Trophoblast cell (in vitro differentiated cells and primary cell): ENCODE results near the gene IL1R1.

Experiments
- DNase-seq, 2 donors: peaks; one replicate each; pipeline ENCODE4 v3.0.0-alpha.2; 2016
- H2AFZ ChIP-seq: 2 replicates; pipeline ENCODE4 v1.6.1; 2013; ENCODE audit warnings: low read length, moderate library complexity, mild to moderate bottlenecking; ENCODE audit not compliant: insufficient read depth, poor library complexity
- H2AK5ac ChIP-seq: 2 replicates; pipeline ENCODE4 v1.6.1; 2013; ENCODE audit warnings: mild to moderate bottlenecking, low read length
- H2BK120ac ChIP-seq: 2 replicates; pipeline ENCODE4 v1.6.1; 2013; ENCODE audit warnings: low read length, mild to moderate bottlenecking, moderate library complexity; ENCODE audit not compliant: insufficient read depth, poor library complexity
- H2BK12ac ChIP-seq: 2 replicates; pipeline ENCODE4 v1.6.1; 2013; ENCODE audit warnings: mild to moderate bottlenecking, low read length, moderate library complexity
- H2BK5ac ChIP-seq: 2 replicates; pipeline ENCODE4 v1.6.1; 2013; ENCODE audit warnings: low read length, low read depth, moderate library complexity, mild to moderate bottlenecking; ENCODE audit not compliant: poor library complexity
- H3K14ac ChIP-seq: 2 replicates; pipeline ENCODE4 v1.6.1; 2013; ENCODE audit warnings: mild to moderate bottlenecking, low read length
- H3K18ac ChIP-seq: 2 replicates; pipeline ENCODE4 v1.6.1; 2013; ENCODE audit warnings: mild to moderate bottlenecking, low read length
- H3K23ac ChIP-seq: 2 replicates; pipeline ENCODE4 v1.6.1; 2013; ENCODE audit warnings: low read length
- H3K27ac ChIP-seq: 2 replicates; pipeline ENCODE4 v1.5.1; 2013; ENCODE audit warnings: low read depth, mild to moderate bottlenecking, inconsistent platforms, low read length, moderate library complexity
- H3K27me3 ChIP-seq: 2 replicates; pipeline ENCODE4 v1.6.1; 2013; ENCODE audit warnings: inconsistent platforms, mild to moderate bottlenecking, low read length, moderate library complexity; ENCODE audit not compliant: insufficient read depth
- H3K36me3 ChIP-seq, 2 experiments: 1 replicate in 1 of 2; 2 replicates in 1 of 2; pipeline ENCODE4 v1.6.1; 2013; ENCODE audit warnings: low read length in 2 of 2, mild to moderate bottlenecking in 2 of 2, moderate library complexity in 1 of 2; ENCODE audit not compliant: insufficient read depth in 2 of 2, control insufficient read depth in 1 of 2
- H3K4ac ChIP-seq: 2 replicates; pipeline ENCODE4 v1.6.1; 2013; ENCODE audit warnings: low read depth, mild to moderate bottlenecking, low read length, moderate library complexity
- H3K4me1 ChIP-seq, 2 experiments: 1 replicate in 1 of 2; 2 replicates in 1 of 2; pipeline ENCODE4 v1.6.1; 2013; ENCODE audit warnings: low read length in 2 of 2, mild to moderate bottlenecking in 2 of 2, moderate library complexity in 1 of 2; ENCODE audit not compliant: insufficient read depth in 2 of 2, control insufficient read depth in 1 of 2
- H3K4me2 ChIP-seq: 2 replicates; pipeline ENCODE4 v1.6.1; 2013; ENCODE audit warnings: inconsistent platforms, mild to moderate bottlenecking, low read length, moderate library complexity
- H3K4me3 ChIP-seq: 2 replicates; pipeline ENCODE4 v1.5.1; 2013; ENCODE audit warnings: mild to moderate bottlenecking, low read depth, low read length, inconsistent platforms
- H3K79me1 ChIP-seq: one replicate; pipeline ENCODE4 v1.6.1; 2013; ENCODE audit warnings: low read length
- H3K79me2 ChIP-seq: 2 replicates; pipeline ENCODE4 v1.6.1; 2013; ENCODE audit warnings: low read length, mild to moderate bottlenecking; ENCODE audit not compliant: control insufficient read depth, insufficient read depth, poor library complexity
- H3K9ac ChIP-seq: 2 replicates; pipeline ENCODE4 v1.6.1; 2013; ENCODE audit warnings: mild to moderate bottlenecking, low read length
- H3K9me3 ChIP-seq: 2 replicates; pipeline ENCODE4 v1.6.1; 2013; ENCODE audit warnings: low read depth, mild to moderate bottlenecking, control low read depth, inconsistent platforms, low read length; ENCODE audit not compliant: insufficient read depth
- H4K12ac ChIP-seq: 2 replicates; pipeline ENCODE4 v1.6.1; 2013; ENCODE audit warnings: low read depth, mild to moderate bottlenecking, low read length, moderate library complexity
- H4K8ac ChIP-seq: 2 replicates; pipeline ENCODE4 v1.6.1; 2013; ENCODE audit warnings: low read depth, mild to moderate bottlenecking, low read length, moderate library complexity
- H4K91ac ChIP-seq: one replicate; pipeline ENCODE4 v1.6.1; 2013; ENCODE audit warnings: low read depth, mild to moderate bottlenecking, low read length, moderate library complexity
- WGBS: extraction: QIAGEN DNeasy Blood & Tissue Kit; methylation state at CpG from one replicate; pipeline ENCODE4 v1.1.7; 2013; ENCODE audit warnings: missing lambda C conversion rate; ENCODE audit not compliant: insufficient read length, insufficient coverage; ENCODE audit errors: extremely low coverage; 5-methylcytosine and 5-hydroxymethylcytosine counted together

The IL1R1 gene

GRCh38 chr2:102126660-102127059, 15.9 kb upstream of the IL1R1 start:
- H3K36me3 ChIP-seq = no peaks in the 10 kb centered on the region
- H3K27ac ChIP-seq = no peak overlapping the region
- no peak overlapping the region for H3K4me3 ChIP-seq
- no peaks in the 10 kb centered on the region for H3K9me3 ChIP-seq
- no peak overlapping the region for H2BK120ac ChIP-seq
- WGBS = no CpG with 5 or more reads among the region's 2 CpGs
- no peak overlapping the region for H3K18ac ChIP-seq
- no peak overlapping the region for H4K8ac ChIP-seq
- no peaks in the 10 kb centered on the region for H3K27me3 ChIP-seq
- H3K79me1 ChIP-seq = no peaks in the 10 kb centered on the region
- H2AK5ac ChIP-seq = no peak overlapping the region
- no peak overlapping the region for H3K23ac ChIP-seq
- H3K79me2 ChIP-seq = no peaks in the 10 kb centered on the region
- no peak overlapping the region for H3K9ac ChIP-seq
- no peak overlapping the region for H2BK5ac ChIP-seq
- no peak overlapping the region for H3K14ac ChIP-seq
- no peak overlapping the region for H3K4me2 ChIP-seq
- H2AFZ ChIP-seq = no peak overlapping the region
- H3K4me1 ChIP-seq = peaks cover 0 to 2% of the 10 kb centered on the region in 2 experiments
- H3K4ac ChIP-seq = no peak overlapping the region
- no peak overlapping the region for H4K91ac ChIP-seq
- no peak overlapping the region for H4K12ac ChIP-seq
- DNase-seq = peak in 1 of 2 donors; percentile 42
- H2BK12ac ChIP-seq = no peak overlapping the region

GRCh38 chr2:102129082-102129481, 13.5 kb upstream of the IL1R1 start:
- no peaks in the 10 kb centered on the region for H3K36me3 ChIP-seq
- no peak overlapping the region for H4K8ac ChIP-seq
- H3K9ac ChIP-seq = no peak overlapping the region
- H3K18ac ChIP-seq = no peak overlapping the region
- H3K4me2 ChIP-seq = no peak overlapping the region
- no peak overlapping the region for H2AK5ac ChIP-seq
- H3K23ac ChIP-seq = no peak overlapping the region
- no peak overlapping the region for H2BK120ac ChIP-seq
- H2BK5ac ChIP-seq = no peak overlapping the region
- peaks cover 0 to 2% of the 10 kb centered on the region in 2 experiments for H3K4me1 ChIP-seq
- H4K12ac ChIP-seq = no peak overlapping the region
- H2BK12ac ChIP-seq = no peak overlapping the region
- H3K27ac ChIP-seq = no peak overlapping the region
- no peak overlapping the region for H3K4me3 ChIP-seq
- no peaks in the 10 kb centered on the region for H3K79me1 ChIP-seq
- H4K91ac ChIP-seq = no peak overlapping the region
- no CpG with 5 or more reads among the region's 1 CpG for WGBS
- no peaks in the 10 kb centered on the region for H3K79me2 ChIP-seq
- no peak overlapping the region for H2AFZ ChIP-seq
- no peaks in the 10 kb centered on the region for H3K27me3 ChIP-seq
- no peak overlapping the region for H3K4ac ChIP-seq
- H3K14ac ChIP-seq = no peak overlapping the region
- no peaks in the 10 kb centered on the region for H3K9me3 ChIP-seq
- DNase-seq = no peak

GRCh38 chr2:102129951-102130646, 12.4 kb upstream of the IL1R1 start:
- Histone ChIP-seq H2AK5ac (no peak overlapping the region), H3K79me2 (no peaks in the 10 kb centered on the region), H3K27ac (no peak overlapping the region), H3K27me3 (no peaks in the 10 kb centered on the region), H2BK5ac (no peak overlapping the region), H3K4me2 (no peak overlapping the region), H4K91ac (no peak overlapping the region), H3K9ac (no peak overlapping the region), H3K79me1 (no peaks in the 10 kb centered on the region), H3K4ac (no peak overlapping the region), H3K9me3 (no peaks in the 10 kb centered on the region), H2AFZ (no peak overlapping the region), H3K18ac (no peak overlapping the region), H3K4me1 (peaks cover 0 to 2% of the 10 kb centered on the region in 2 experiments), H4K8ac (no peak overlapping the region), H4K12ac (no peak overlapping the region), H2BK120ac (no peak overlapping the region), H3K4me3 (no peak overlapping the region), H3K36me3 (no peaks in the 10 kb centered on the region), H3K14ac (no peak overlapping the region), H3K23ac (no peak overlapping the region), H2BK12ac (no peak overlapping the region)
- DNase-seq = peak in 1 of 2 donors; percentile 81
- no CpG with 5 or more reads among the region's 5 CpGs for WGBS

- Histone ChIP-seq H2BK5ac (no peak overlapping the region), H3K79me2 (no peaks in the 10 kb centered on the region), H3K4me3 (no peak overlapping the region), H3K4me2 (no peak overlapping the region), H3K23ac (no peak overlapping the region), H3K9me3 (no peaks in the 10 kb centered on the region), H4K12ac (no peak overlapping the region), H2AK5ac (no peak overlapping the region), H3K27ac (no peak overlapping the region), H3K9ac (no peak overlapping the region), H3K36me3 (no peaks in the 10 kb centered on the region), H3K79me1 (no peaks in the 10 kb centered on the region), H4K8ac (no peak overlapping the region), H3K18ac (no peak overlapping the region), H2AFZ (no peak overlapping the region), H2BK120ac (no peak overlapping the region), H2BK12ac (no peak overlapping the region), H3K4me1 (peaks cover 0 to 2% of the 10 kb centered on the region in 2 experiments), H4K91ac (no peak overlapping the region), H3K4ac (no peak overlapping the region), H3K27me3 (no peaks in the 10 kb centered on the region), H3K14ac (no peak overlapping the region)
- DNase-seq = no peak
Measured at GRCh38 chr2:102130647-102130991, 11.9 kb upstream of the IL1R1 start.
